ENCODE results near the gene ZNF195. TPM values are rescaled to one million over a fixed set of nuclear protein-coding genes. Genes with fewer than 3 reads are reported as not detected.

The ZNF195 gene
- total RNA-seq, 1 donor from 2014 or later, result 72.2 TPM

- Histone ChIP-seq H3K4me2 (no peak overlapping the region), H3K79me2 (ENCODE audit: low read depth) (peaks cover 18% of the 10 kb centered on the region), H3K36me3 (peaks cover 50% of the 10 kb centered on the region), H3K9me3 (ENCODE audit: low read depth) (peaks cover 48% of the 10 kb centered on the region), H4K20me1 (ENCODE audit: low read depth) (no peaks in the 10 kb centered on the region), H3K4me1 (no peaks in the 10 kb centered on the region), H2AFZ (replicated peaks) (no peak overlapping the region), H3K9ac (no peak overlapping the region), H3K27me3 (peaks cover 12% of the 10 kb centered on the region), H3F3A (ENCODE audit: low read depth) (peaks cover 11% of the 10 kb centered on the region), H3K27ac (no peak overlapping the region), H3K4me3 (no peak overlapping the region)
- peaks cover 69% of the 10 kb centered on the region for H3K9me3 Mint-ChIP-seq
- no peak overlapping the region for H3K27ac Mint-ChIP-seq
- TF ChIP-seq EZH2phosphoT487 (IDR thresholded peaks at IDR 0.05) (no peak), EZH2 (IDR thresholded peaks at IDR 0.05) (no peak), CTCF (IDR thresholded peaks at IDR 0.05) (no peak)
- no peak for DNase-seq (ENCODE audit: low spot score)
- H3K4me1 Mint-ChIP-seq, result no peaks in the 10 kb centered on the region
- H3K4me3 Mint-ChIP-seq, result no peak overlapping the region
- peaks cover 69% of the 10 kb centered on the region for H3K36me3 Mint-ChIP-seq
- peaks cover 11% of the 10 kb centered on the region for H3K27me3 Mint-ChIP-seq (ENCODE audit: insufficient read depth, low read depth)
Observed at GRCh38 chr11:3357994-3358676, 20.8 kb downstream of the ZNF195 start.

- Histone ChIP-seq H4K20me1 (ENCODE audit: low read depth) (no peaks in the 10 kb centered on the region), H3K4me2 (no peak overlapping the region), H3K4me3 (no peak overlapping the region), H2AFZ (replicated peaks) (no peak overlapping the region), H3K36me3 (peaks cover 41% of the 10 kb centered on the region), H3K4me1 (no peaks in the 10 kb centered on the region), H3K9me3 (ENCODE audit: low read depth) (peaks cover 40% of the 10 kb centered on the region), H3F3A (ENCODE audit: low read depth) (peaks cover 11% of the 10 kb centered on the region), H3K27me3 (peaks cover 12% of the 10 kb centered on the region), H3K27ac (no peak overlapping the region), H3K9ac (no peak overlapping the region), H3K79me2 (ENCODE audit: low read depth) (peaks cover 10% of the 10 kb centered on the region)
- Mint-ChIP-seq H3K4me3 (peak overlapping the region; percentile 52), H3K36me3 (peaks cover 62% of the 10 kb centered on the region), H3K27ac (no peak overlapping the region), H3K9me3 (peaks cover 62% of the 10 kb centered on the region), H3K27me3 (ENCODE audit: insufficient read depth, low read depth) (peaks cover 11% of the 10 kb centered on the region), H3K4me1 (no peaks in the 10 kb centered on the region)
- DNase-seq (ENCODE audit: low spot score), result no peak
- no peak for TF ChIP-seq CTCF (IDR thresholded peaks at IDR 0.05)
- no peak for TF ChIP-seq EZH2 (IDR thresholded peaks at IDR 0.05)
- TF ChIP-seq EZH2phosphoT487 (IDR thresholded peaks at IDR 0.05), result no peak
Observed at GRCh38 chr11:3357302-3357701, 21.6 kb downstream of the ZNF195 start.

GRCh38 chr11:3356858-3357257 lies 22.1 kb downstream of the ZNF195 start:
- Histone ChIP-seq H3K79me2 (ENCODE audit: low read depth) (peaks cover 5% of the 10 kb centered on the region), H3K4me3 (no peak overlapping the region), H3K27ac (no peak overlapping the region), H4K20me1 (ENCODE audit: low read depth) (no peaks in the 10 kb centered on the region), H3K9me3 (ENCODE audit: low read depth) (peaks cover 37% of the 10 kb centered on the region), H2AFZ (replicated peaks) (no peak overlapping the region), H3K36me3 (peaks cover 37% of the 10 kb centered on the region), H3F3A (ENCODE audit: low read depth) (peaks cover 11% of the 10 kb centered on the region), H3K9ac (no peak overlapping the region), H3K4me1 (no peaks in the 10 kb centered on the region), H3K4me2 (no peak overlapping the region), H3K27me3 (peaks cover 12% of the 10 kb centered on the region)
- H3K9me3 Mint-ChIP-seq, result peaks cover 58% of the 10 kb centered on the region
- no peak overlapping the region for H3K4me3 Mint-ChIP-seq
- no peak for DNase-seq (ENCODE audit: low spot score)
- TF ChIP-seq EZH2phosphoT487 (IDR thresholded peaks at IDR 0.05) (no peak), CTCF (IDR thresholded peaks at IDR 0.05) (no peak)
- no peak overlapping the region for H3K27ac Mint-ChIP-seq
- peaks cover 59% of the 10 kb centered on the region for H3K36me3 Mint-ChIP-seq
- peaks cover 11% of the 10 kb centered on the region for H3K27me3 Mint-ChIP-seq (ENCODE audit: insufficient read depth, low read depth)
- no peaks in the 10 kb centered on the region for H3K4me1 Mint-ChIP-seq

All from neural progenitor cell (in vitro differentiated cells).